Hepatocyte (in vitro differentiated cells): Measurements from ENCODE around the gene HSPB9. TPM values are rescaled to one million over a fixed set of nuclear protein-coding genes. Genes with fewer than 3 reads are reported as not detected.
A peak's percentile ranks its signal among the peaks of the same experiment; 100 is the strongest.
"Not testable (repeated sequence)": the region's sequence is repeated elsewhere in the genome, so short reads cannot be mapped to it uniquely, and the experiment has no call there.

Experiments
- DNase-seq: peaks from one replicate; pipeline ENCODE4 v3.0.0-alpha.2; 2016; ENCODE audit warnings: low spot score
- H2AFZ ChIP-seq: fragments of 200-600 bp; sonication (generic); 2 replicates; pipeline ENCODE4 v1.6.0; 2016; ENCODE audit warnings: antibody characterized with exemption, mild to moderate bottlenecking
- H3K27ac ChIP-seq: fragments of 200-600 bp; sonication (generic); 2 replicates; pipeline ENCODE4 v1.5.1; 2016; ENCODE audit warnings: mild to moderate bottlenecking
- H3K27me3 ChIP-seq: fragments of 200-600 bp; sonication (generic); 2 replicates; pipeline ENCODE4 v1.6.1; 2016
- H3K36me3 ChIP-seq: fragments of 200-600 bp; sonication (generic); replicated peaks from 2 replicates; pipeline ENCODE4 v1.5.1; 2016; ENCODE audit warnings: low read depth; ENCODE audit not compliant: insufficient read depth
- H3K4me1 ChIP-seq: fragments of 200-600 bp; sonication (generic); 2 replicates; pipeline ENCODE4 v1.5.1; 2016; ENCODE audit warnings: mild to moderate bottlenecking, moderate library complexity; ENCODE audit not compliant: insufficient read depth
- H3K4me2 ChIP-seq: fragments of 200-600 bp; sonication (generic); 2 replicates; pipeline ENCODE4 v1.6.0; 2016
- H3K4me3 ChIP-seq: fragments of 200-600 bp; sonication (generic); 2 replicates; pipeline ENCODE4 v1.5.1; 2016; ENCODE audit warnings: mild to moderate bottlenecking
- H3K79me2 ChIP-seq: fragments of 200-600 bp; sonication (generic); 2 replicates; pipeline ENCODE4 v1.6.0; 2017; ENCODE audit warnings: mild to moderate bottlenecking
- H3K9me2 ChIP-seq: fragments of 200-600 bp; sonication (generic); replicated peaks from 2 replicates; pipeline ENCODE4 v1.6.0; 2017; ENCODE audit warnings: mild to moderate bottlenecking; ENCODE audit not compliant: insufficient read depth
- H3K9me3 ChIP-seq: fragments of 200-600 bp; sonication (generic); 2 replicates; pipeline ENCODE4 v1.5.1; 2016; ENCODE audit warnings: low read depth, mild to moderate bottlenecking
- H4K20me1 ChIP-seq: fragments of 200-600 bp; sonication (generic); 2 replicates; pipeline ENCODE4 v1.6.0; 2016; ENCODE audit warnings: mild to moderate bottlenecking; ENCODE audit not compliant: insufficient read depth, poor library complexity, severe bottlenecking
- EZH2 ChIP-seq: fragments of 200-600 bp; sonication (generic); IDR thresholded peaks from 2 replicates; pipeline ENCODE4 v1.6.1; 2016; ENCODE audit warnings: antibody characterized with exemption, mild to moderate bottlenecking, borderline replicate concordance
- EZH2phosphoT487 ChIP-seq: fragments of 200-600 bp; sonication (generic); IDR thresholded peaks from one replicate; pipeline ENCODE4 v1.6.1; 2018; ENCODE audit warnings: antibody characterized with exemption, mild to moderate bottlenecking, low read depth, moderate library complexity; ENCODE audit not compliant: unreplicated experiment, severe bottlenecking
- WGBS: methylation state at CpG from one replicate; pipeline ENCODE4 v1.1.6; 2016; ENCODE audit warnings: low lambda C conversion rate; ENCODE audit errors: missing lambda C conversion rate; 5-methylcytosine and 5-hydroxymethylcytosine counted together
- polyA plus RNA-seq: library from polyadenylated mRNA; unstranded; fragments of >200 nt; fragmentation: Nextera tagmentation; extraction: Ambion mirVana; gene quantifications from 2 replicates; pipeline ENCODE4 v1.2.1, GENCODE V29; 2016
- total RNA-seq: library from RNA; depleted of rRNA; stranded (reverse); fragments of >200 nt; gene quantifications from 2 replicates; pipeline ENCODE4 v1.2.3, GENCODE V29; 2014
- TF ChIP-seq, protein P1 (sequence below): fragments of 200-600 bp; sonication (generic); IDR thresholded peaks from 2 replicates; pipeline ENCODE4 v1.5.1; 2016; ENCODE audit warnings: antibody characterized with exemption, mild to moderate bottlenecking; ENCODE audit not compliant: poor library complexity

The HSPB9 gene
- total and polyA plus RNA-seq, 2 experiments from 2014 or later, result 0.34 TPM; not detected in 1

DNA sequence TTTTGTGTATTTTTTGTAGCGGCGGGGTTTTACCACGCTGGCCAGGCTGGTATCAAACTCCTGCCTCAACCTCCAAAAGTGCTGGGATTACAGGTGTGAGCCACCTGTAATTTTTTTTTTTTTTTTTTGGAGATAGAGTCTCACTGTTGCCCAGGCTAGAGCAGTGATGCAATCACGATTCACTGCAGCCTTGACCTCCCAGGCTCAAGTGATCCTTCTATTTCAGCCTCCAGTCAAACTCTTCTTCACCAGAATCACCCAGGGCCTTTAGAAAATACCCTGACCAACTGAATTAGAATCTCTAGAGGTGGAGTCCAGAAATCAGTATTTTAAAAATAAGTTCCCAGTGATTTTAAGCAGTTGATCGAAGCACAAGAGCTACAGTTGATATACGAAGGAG, 12.5 kb downstream of the HSPB9 start:
- peaks cover 55% of the 10 kb centered on the region for H4K20me1 ChIP-seq
- H3K27me3 ChIP-seq, result no peaks in the 10 kb centered on the region
- peak overlapping the region; percentile 10 for H3K4me2 ChIP-seq
- no peaks in the 10 kb centered on the region for H3K9me2 ChIP-seq
- H2AFZ ChIP-seq, result no peak overlapping the region
- peaks cover 29% of the 10 kb centered on the region for H3K4me1 ChIP-seq
- H3K79me2 ChIP-seq, result peaks cover 94% of the 10 kb centered on the region
- no peaks in the 10 kb centered on the region for H3K9me3 ChIP-seq
- H3K4me3 ChIP-seq, result no peak overlapping the region
- no peak for DNase-seq
- WGBS, result 92% methylated on average over 6 of the region's 6 CpGs
- H3K27ac ChIP-seq, result peak overlapping the region; percentile 84
- TF ChIP-seq EZH2, result no peak
- no peak for TF ChIP-seq EZH2phosphoT487
- no peaks in the 10 kb centered on the region for H3K36me3 ChIP-seq

DNA sequence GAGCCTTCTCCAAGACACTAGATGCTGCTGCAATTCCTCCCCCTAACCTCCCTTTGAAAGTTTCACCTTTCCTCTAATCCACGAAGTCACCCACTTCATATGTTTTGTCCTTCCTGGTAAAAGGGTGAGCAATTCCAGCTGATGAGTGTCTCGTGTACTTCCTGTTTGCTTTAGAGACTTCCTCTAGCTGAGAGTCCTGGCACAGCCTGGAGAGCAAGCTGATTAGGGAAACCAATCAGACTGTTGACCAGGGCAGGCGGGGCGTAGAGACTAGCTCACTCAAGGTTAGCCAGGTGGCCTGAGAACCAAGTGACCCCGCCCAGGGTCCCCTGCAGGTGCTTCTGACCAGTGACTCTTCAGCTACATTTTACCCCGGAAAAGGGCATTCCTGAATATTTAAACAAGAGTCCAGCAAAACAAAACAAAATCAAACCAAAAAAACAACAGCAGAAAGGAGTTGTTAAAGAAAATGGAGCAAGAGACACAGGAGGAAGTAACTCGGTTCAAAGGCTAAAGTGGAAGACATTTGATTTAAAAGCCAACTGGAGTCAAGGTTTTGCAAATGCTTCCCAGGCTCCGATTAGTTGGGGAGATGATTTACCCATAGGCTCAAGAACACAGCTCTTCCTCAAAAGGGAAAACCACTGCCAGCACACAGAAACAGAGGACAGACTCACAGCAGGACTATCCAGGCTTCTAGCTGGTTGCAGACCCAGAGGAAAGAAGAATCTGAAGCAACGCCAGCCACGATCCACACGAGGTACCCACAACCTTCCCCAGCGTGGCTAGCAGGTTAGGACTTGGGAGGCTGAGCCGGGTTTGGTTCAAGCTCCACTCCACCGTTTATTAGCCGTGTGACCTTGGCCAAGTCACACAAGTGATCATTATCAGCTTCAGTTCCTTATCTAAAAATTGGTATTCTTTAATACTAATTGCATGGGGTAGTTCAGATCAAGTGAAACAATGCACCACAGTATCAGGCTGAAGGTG, 13.4 kb downstream of the HSPB9 start:
- H2AFZ ChIP-seq, result no peak overlapping the region
- peaks cover 94% of the 10 kb centered on the region for H3K79me2 ChIP-seq
- H3K27ac ChIP-seq, result peak overlapping the region; percentile 84
- no peaks in the 10 kb centered on the region for H3K27me3 ChIP-seq
- peaks cover 29% of the 10 kb centered on the region for H3K4me1 ChIP-seq
- H4K20me1 ChIP-seq, result peaks cover 62% of the 10 kb centered on the region
- TF ChIP-seq, protein P1, sequence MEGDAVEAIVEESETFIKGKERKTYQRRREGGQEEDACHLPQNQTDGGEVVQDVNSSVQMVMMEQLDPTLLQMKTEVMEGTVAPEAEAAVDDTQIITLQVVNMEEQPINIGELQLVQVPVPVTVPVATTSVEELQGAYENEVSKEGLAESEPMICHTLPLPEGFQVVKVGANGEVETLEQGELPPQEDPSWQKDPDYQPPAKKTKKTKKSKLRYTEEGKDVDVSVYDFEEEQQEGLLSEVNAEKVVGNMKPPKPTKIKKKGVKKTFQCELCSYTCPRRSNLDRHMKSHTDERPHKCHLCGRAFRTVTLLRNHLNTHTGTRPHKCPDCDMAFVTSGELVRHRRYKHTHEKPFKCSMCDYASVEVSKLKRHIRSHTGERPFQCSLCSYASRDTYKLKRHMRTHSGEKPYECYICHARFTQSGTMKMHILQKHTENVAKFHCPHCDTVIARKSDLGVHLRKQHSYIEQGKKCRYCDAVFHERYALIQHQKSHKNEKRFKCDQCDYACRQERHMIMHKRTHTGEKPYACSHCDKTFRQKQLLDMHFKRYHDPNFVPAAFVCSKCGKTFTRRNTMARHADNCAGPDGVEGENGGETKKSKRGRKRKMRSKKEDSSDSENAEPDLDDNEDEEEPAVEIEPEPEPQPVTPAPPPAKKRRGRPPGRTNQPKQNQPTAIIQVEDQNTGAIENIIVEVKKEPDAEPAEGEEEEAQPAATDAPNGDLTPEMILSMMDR, result no peak
- TF ChIP-seq EZH2, result no peak
- no peak for TF ChIP-seq EZH2phosphoT487
- 64% methylated on average over 15 of the region's 15 CpGs for WGBS
- DNase-seq, result peak; percentile 87
- H3K4me2 ChIP-seq, result peak overlapping the region; percentile 26
- H3K36me3 ChIP-seq, result no peaks in the 10 kb centered on the region
- no peak overlapping the region for H3K4me3 ChIP-seq
- no peaks in the 10 kb centered on the region for H3K9me3 ChIP-seq
- H3K9me2 ChIP-seq, result no peaks in the 10 kb centered on the region

DNA sequence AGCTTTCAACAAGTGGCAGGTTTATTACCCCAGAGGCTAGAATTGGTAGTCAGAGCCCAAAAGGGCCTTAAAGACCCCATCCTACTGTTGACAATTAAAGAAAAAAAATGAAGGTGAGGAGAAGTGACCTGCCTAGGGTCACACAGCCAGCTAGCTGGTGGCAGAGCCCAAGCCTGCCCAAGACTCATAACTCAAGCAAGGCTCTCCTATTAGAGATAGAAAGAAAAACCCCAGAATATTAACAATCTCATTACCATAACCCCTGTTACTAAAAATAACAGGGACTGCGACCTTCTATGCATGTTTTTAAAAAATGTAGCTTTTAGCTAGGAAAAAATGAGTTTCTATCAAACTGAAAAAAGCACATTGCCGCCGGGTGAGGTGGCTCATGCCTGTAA, 14.0 kb downstream of the HSPB9 start:
- Histone ChIP-seq H3K36me3 (no peaks in the 10 kb centered on the region), H2AFZ (no peak overlapping the region), H3K4me1 (peaks cover 29% of the 10 kb centered on the region), H3K27me3 (no peaks in the 10 kb centered on the region), H3K9me2 (no peaks in the 10 kb centered on the region), H3K79me2 (peaks cover 94% of the 10 kb centered on the region), H3K27ac (peak overlapping the region; percentile 81), H4K20me1 (peaks cover 65% of the 10 kb centered on the region), H3K9me3 (no peaks in the 10 kb centered on the region), H3K4me2 (peak overlapping the region; percentile 26), H3K4me3 (no peak overlapping the region)
- 89% methylated on average over 3 of the region's 3 CpGs for WGBS
- TF ChIP-seq EZH2phosphoT487 (no peak), EZH2 (no peak)
- TF ChIP-seq, protein P1, result no peak
- no peak for DNase-seq

DNA sequence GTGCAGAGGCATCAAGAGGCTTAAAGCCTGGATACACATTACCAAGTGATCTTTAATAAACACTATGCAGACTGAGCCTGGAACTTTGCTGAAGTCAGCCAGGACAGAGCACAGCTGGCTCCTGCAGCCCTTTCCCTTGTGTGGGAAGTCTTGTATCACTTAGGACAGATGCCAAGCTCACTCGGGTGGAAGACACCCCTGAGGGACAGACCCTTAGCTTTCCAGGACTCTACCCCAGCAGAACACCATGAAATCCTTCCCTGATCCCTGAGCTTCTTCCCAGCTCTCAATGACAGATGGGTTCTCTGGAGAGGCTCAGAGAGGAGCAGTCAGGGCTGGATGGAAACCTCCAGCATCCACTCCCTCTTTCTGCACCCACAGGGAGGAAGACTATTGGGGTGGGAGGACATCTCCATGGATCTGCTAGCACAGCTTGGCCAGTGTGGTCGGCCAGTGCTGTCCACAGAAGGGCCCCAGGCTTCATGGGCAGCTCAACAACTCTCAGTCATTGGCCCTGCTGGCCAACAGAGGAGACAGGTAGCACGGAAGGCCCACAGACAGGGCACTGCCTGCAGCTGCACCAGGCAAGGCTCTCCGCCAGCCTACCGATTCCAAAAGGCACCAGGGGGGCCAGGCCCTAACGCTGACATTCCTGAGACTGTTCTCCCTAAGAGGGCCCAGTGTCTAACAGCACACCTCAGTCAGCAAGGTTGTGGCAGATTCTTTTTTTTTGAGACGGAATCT, 16.3 kb downstream of the HSPB9 start:
- no peaks in the 10 kb centered on the region for H3K27me3 ChIP-seq
- TF ChIP-seq, protein P1, result no peak
- no peak for TF ChIP-seq EZH2phosphoT487
- TF ChIP-seq EZH2, result no peak
- no peak overlapping the region for H3K4me3 ChIP-seq
- H3K4me1 ChIP-seq, result peaks cover 27% of the 10 kb centered on the region
- H4K20me1 ChIP-seq, result peaks cover 66% of the 10 kb centered on the region
- H3K36me3 ChIP-seq, result no peaks in the 10 kb centered on the region
- H3K9me3 ChIP-seq, result no peaks in the 10 kb centered on the region
- no peak overlapping the region for H2AFZ ChIP-seq
- no peaks in the 10 kb centered on the region for H3K9me2 ChIP-seq
- H3K27ac ChIP-seq, result no peak overlapping the region
- H3K79me2 ChIP-seq, result peaks cover 94% of the 10 kb centered on the region
- DNase-seq, result no peak
- H3K4me2 ChIP-seq, result no peak overlapping the region
- WGBS, result 90% methylated on average over 7 of the region's 7 CpGs

DNA sequence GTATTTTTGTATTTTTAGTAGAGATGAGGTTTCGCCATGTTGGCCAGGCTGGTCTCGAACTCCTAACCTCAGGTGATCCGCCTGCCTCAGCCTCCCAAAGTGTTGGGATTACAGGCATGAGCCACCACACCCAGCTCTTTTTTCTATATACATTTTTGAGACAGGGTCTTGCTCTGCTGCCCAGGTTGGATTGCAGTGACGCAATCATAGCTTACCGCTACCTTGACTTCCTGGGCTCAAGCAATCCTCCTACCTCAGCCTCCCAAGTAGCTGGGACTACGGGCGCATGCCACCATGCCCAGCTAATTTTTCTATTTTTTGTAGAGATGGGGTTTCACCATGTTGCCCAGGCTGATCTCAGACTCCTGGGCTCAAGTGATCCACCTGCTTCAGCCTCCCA, 18.1 kb downstream of the HSPB9 start:
- H3K4me2 ChIP-seq, H3K4me3 ChIP-seq, H3K27ac ChIP-seq, H3K36me3 ChIP-seq, H3K27me3 ChIP-seq, H3K9me2 ChIP-seq, H2AFZ ChIP-seq, DNase-seq, H3K9me3 ChIP-seq: not testable (repeated sequence)
- Histone ChIP-seq H3K79me2 (peaks cover 95% of the 10 kb centered on the region), H4K20me1 (peaks cover 79% of the 10 kb centered on the region), H3K4me1 (peaks cover 14% of the 10 kb centered on the region)
- WGBS, result 96% methylated on average over 7 of the region's 7 CpGs
